Nephron (organoid): Measurements from ENCODE around the gene COL4A6.

Experiments
- H3K27ac Mint-ChIP-seq, 3 experiments: 2 replicates each; pipeline ENCODE4 v1.8.0; 2020; ENCODE audit warnings: mixed read lengths in 3 of 3, mild to moderate bottlenecking in 2 of 3, moderate library complexity in 1 of 3
- H3K27me3 Mint-ChIP-seq: 2 replicates; pipeline ENCODE4 v1.8.0; 2021; ENCODE audit warnings: low read depth, mild to moderate bottlenecking, moderate library complexity, mixed read lengths
- H3K36me3 Mint-ChIP-seq: 2 replicates; pipeline ENCODE4 v1.8.0; 2020; ENCODE audit warnings: low read depth, mixed read lengths
- H3K4me1 Mint-ChIP-seq: 2 replicates; pipeline ENCODE4 v1.8.0; 2020; ENCODE audit warnings: mixed read lengths
- H3K4me3 Mint-ChIP-seq, 3 experiments: 2 replicates each; pipeline ENCODE4 v1.8.0; 2020; ENCODE audit warnings: mild to moderate bottlenecking in 3 of 3, mixed read lengths in 3 of 3, moderate library complexity in 2 of 3
- H3K9me3 Mint-ChIP-seq: 2 replicates; pipeline ENCODE4 v1.8.0; 2020; ENCODE audit warnings: mixed read lengths
- TF ChIP-seq, protein P1 (sequence below), 3 experiments: fragments of 200-600 bp; sonication (generic); IDR thresholded peaks; one replicate each; pipeline ENCODE4 v1.5.0; 2021; ENCODE audit warnings: antibody characterized with exemption in 3 of 3; ENCODE audit not compliant: unreplicated experiment in 3 of 3

The COL4A6 gene

GRCh38 chrX:108134724-108135123 lies 303.5 kb downstream of the COL4A6 start:
- Mint-ChIP-seq H3K27me3 (no peaks in the 10 kb centered on the region), H3K36me3 (peaks cover 47% of the 10 kb centered on the region), H3K9me3 (no peaks in the 10 kb centered on the region), H3K4me1 (peaks cover 7% of the 10 kb centered on the region), H3K4me3 (no peak overlapping the region), H3K27ac (no peak overlapping the region)
- TF ChIP-seq, protein P1, sequence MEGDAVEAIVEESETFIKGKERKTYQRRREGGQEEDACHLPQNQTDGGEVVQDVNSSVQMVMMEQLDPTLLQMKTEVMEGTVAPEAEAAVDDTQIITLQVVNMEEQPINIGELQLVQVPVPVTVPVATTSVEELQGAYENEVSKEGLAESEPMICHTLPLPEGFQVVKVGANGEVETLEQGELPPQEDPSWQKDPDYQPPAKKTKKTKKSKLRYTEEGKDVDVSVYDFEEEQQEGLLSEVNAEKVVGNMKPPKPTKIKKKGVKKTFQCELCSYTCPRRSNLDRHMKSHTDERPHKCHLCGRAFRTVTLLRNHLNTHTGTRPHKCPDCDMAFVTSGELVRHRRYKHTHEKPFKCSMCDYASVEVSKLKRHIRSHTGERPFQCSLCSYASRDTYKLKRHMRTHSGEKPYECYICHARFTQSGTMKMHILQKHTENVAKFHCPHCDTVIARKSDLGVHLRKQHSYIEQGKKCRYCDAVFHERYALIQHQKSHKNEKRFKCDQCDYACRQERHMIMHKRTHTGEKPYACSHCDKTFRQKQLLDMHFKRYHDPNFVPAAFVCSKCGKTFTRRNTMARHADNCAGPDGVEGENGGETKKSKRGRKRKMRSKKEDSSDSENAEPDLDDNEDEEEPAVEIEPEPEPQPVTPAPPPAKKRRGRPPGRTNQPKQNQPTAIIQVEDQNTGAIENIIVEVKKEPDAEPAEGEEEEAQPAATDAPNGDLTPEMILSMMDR (IDR thresholded peaks at IDR 0.05; ENCODE audit: unreplicated experiment in 3 of 3): no peak

DNA sequence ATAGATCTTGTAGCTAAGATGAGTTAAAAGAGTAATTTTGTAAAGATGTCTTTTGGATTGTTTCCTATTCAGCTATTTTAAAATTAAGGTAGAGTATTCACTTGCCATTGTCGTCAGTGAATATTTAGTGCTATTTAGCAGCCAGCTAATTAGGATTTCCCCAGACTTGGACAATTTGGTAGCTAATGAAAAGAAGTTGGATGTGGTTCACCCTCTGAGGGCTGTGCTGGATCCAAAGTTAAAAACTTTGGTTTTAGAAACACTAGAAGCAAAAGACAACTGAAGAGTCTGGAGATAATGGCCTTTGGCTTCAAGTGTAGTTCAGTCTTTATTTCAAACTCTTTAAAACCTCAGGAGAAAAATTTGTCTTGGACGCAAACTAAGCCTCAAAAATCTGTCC lies 305.3 kb downstream of the COL4A6 start:
- no peaks in the 10 kb centered on the region for H3K9me3 Mint-ChIP-seq
- peak overlapping the region in 1 of 3 experiments; percentile 41 for H3K27ac Mint-ChIP-seq
- H3K36me3 Mint-ChIP-seq: peaks cover 47% of the 10 kb centered on the region
- TF ChIP-seq, protein P1 (IDR thresholded peaks at IDR 0.05; ENCODE audit: unreplicated experiment in 3 of 3): no peak
- no peak overlapping the region for H3K4me3 Mint-ChIP-seq
- no peaks in the 10 kb centered on the region for H3K27me3 Mint-ChIP-seq
- peaks cover 7% of the 10 kb centered on the region for H3K4me1 Mint-ChIP-seq

DNA sequence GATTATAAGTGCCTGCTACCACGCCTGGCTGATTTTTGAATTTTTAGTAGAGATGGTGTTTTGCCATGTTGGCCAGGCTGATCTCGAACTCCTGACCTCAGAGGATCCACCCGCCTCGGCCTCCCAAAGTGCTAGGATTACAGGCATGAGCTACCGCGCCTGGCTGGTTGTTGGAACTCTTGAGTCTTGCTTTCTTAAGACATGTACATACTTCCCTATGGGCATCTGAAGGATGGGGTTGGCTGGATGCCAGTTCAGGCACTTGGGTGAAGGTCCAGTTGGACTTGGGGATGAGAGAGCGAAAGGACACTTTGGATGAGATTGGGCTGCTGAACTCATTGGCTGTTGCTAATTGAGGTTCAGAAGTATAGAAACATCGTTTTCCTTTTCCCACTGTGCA lies 306.2 kb downstream of the COL4A6 start:
- H3K27me3 Mint-ChIP-seq: no peaks in the 10 kb centered on the region
- H3K27ac Mint-ChIP-seq: no peak overlapping the region
- peaks cover 7% of the 10 kb centered on the region for H3K4me1 Mint-ChIP-seq
- peaks cover 53% of the 10 kb centered on the region for H3K36me3 Mint-ChIP-seq
- TF ChIP-seq, protein P1 (IDR thresholded peaks at IDR 0.05; ENCODE audit: unreplicated experiment in 3 of 3): no peak
- H3K4me3 Mint-ChIP-seq: no peak overlapping the region
- no peaks in the 10 kb centered on the region for H3K9me3 Mint-ChIP-seq

DNA sequence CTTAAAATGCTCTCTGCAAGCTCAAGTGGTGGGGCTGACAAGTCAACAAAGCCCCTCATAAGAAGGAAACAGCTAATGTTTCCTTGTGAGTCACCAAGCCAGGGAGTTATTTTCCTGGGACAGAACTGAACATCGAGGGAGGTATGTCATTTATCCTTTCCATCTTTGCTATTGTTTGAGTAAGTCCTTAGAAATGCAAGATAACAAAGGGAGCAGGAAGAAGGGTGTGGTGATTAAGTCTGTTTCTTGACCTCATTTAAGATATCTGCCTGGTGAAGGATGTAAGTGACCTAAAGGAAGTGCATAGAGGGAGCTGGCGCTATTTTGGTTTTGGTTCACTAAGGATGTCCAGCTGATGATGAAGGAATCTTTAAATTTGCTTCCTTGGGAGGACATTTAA lies 306.8 kb downstream of the COL4A6 start:
- Mint-ChIP-seq H3K27ac (no peak overlapping the region), H3K27me3 (no peaks in the 10 kb centered on the region), H3K4me1 (peaks cover 7% of the 10 kb centered on the region), H3K36me3 (peaks cover 56% of the 10 kb centered on the region), H3K9me3 (no peaks in the 10 kb centered on the region), H3K4me3 (no peak overlapping the region)
- TF ChIP-seq, protein P1 (IDR thresholded peaks at IDR 0.05; ENCODE audit: unreplicated experiment in 3 of 3): no peak

DNA sequence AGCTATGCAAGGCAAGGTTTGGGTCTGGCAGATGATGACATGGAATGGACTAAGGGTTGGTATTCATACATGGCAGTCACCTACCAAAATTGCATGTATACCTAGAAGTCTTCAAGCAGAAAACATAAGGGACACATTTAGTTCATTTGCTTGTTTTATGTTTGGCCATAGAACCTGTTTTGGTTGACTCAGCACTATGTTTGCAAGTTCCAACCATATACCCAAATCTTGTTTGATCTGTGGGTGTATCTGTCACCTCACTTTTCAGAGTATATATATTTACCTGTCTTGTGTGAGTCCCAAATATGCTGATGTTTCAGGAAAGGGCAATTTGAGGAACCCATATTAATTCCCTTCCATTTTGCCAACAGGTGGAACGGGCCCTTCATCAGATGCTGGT lies 307.3 kb downstream of the COL4A6 start:
- H3K27ac Mint-ChIP-seq: no peak overlapping the region
- H3K4me3 Mint-ChIP-seq: no peak overlapping the region
- H3K36me3 Mint-ChIP-seq: peaks cover 56% of the 10 kb centered on the region
- TF ChIP-seq, protein P1 (IDR thresholded peaks at IDR 0.05; ENCODE audit: unreplicated experiment in 3 of 3): no peak
- no peaks in the 10 kb centered on the region for H3K9me3 Mint-ChIP-seq
- no peaks in the 10 kb centered on the region for H3K27me3 Mint-ChIP-seq
- H3K4me1 Mint-ChIP-seq: peaks cover 7% of the 10 kb centered on the region

GRCh38 chrX:108127152-108127551 lies 311.1 kb downstream of the COL4A6 start:
- Mint-ChIP-seq H3K9me3 (no peaks in the 10 kb centered on the region), H3K4me1 (peaks cover 13% of the 10 kb centered on the region), H3K4me3 (no peak overlapping the region), H3K36me3 (peaks cover 40% of the 10 kb centered on the region), H3K27ac (peak overlapping the region in 1 of 3 experiments; percentile 30), H3K27me3 (peaks cover 3% of the 10 kb centered on the region)
- TF ChIP-seq, protein P1 (IDR thresholded peaks at IDR 0.05; ENCODE audit: unreplicated experiment in 3 of 3): no peak
